CD4-positive, CD25-positive, alpha-beta regulatory T cell (primary cell): ENCODE data around the gene LRRK2. TPM values are rescaled to one million over a fixed set of nuclear protein-coding genes. Genes with fewer than 3 reads are reported as not detected.

Experiments
- ATAC-seq, 2 donors: fragments of 150-1000 bp; cut with Tn5 transposase; one replicate each; pipeline ENCODE4 v1.10.0; 2021; ENCODE audit warnings: low read depth in 2 of 2, moderate number of reproducible peaks in 2 of 2, moderate library complexity in 1 of 2
- DNase-seq, 3 donors: peaks; one replicate each; pipeline versions ENCODE4 v3.0.0 to v3.0.0-alpha.2; 2012 to 2022; ENCODE audit warnings: mixed read lengths in 1 of 3
- H3K27ac ChIP-seq: one replicate; pipeline ENCODE4 v1.7.0; 2013; ENCODE audit warnings: mild to moderate bottlenecking, low read length; ENCODE audit not compliant: insufficient read depth, poor library complexity, severe bottlenecking
- H3K27me3 ChIP-seq: one replicate; pipeline ENCODE4 v1.7.0; 2013; ENCODE audit warnings: low read length; ENCODE audit not compliant: control insufficient read depth, insufficient read depth
- H3K36me3 ChIP-seq: one replicate; pipeline ENCODE4 v1.7.0; 2013; ENCODE audit warnings: mild to moderate bottlenecking, low read length, moderate library complexity; ENCODE audit not compliant: control insufficient read depth, insufficient read depth
- H3K4me1 ChIP-seq: 2 replicates; pipeline ENCODE4 v1.7.0; 2013; ENCODE audit warnings: mild to moderate bottlenecking, low read length; ENCODE audit not compliant: insufficient read depth, control insufficient read depth, poor library complexity, severe bottlenecking
- H3K4me3 ChIP-seq: one replicate; pipeline ENCODE4 v1.7.0; 2013; ENCODE audit warnings: low read depth, mild to moderate bottlenecking, low read length, moderate library complexity
- H3K9me3 ChIP-seq, 2 experiments: 1 replicate in 1 of 2; 2 replicates in 1 of 2; pipeline ENCODE4 v1.7.0; 2013; ENCODE audit warnings: low read length in 2 of 2, mild to moderate bottlenecking in 1 of 2, moderate library complexity in 1 of 2; ENCODE audit not compliant: control insufficient read depth in 2 of 2
- H3K27ac Mint-ChIP-seq, 3 donors: one replicate each; pipeline ENCODE4 v1.8.0; 2020 to 2022; ENCODE audit warnings: mild to moderate bottlenecking in 3 of 3, mixed read lengths in 3 of 3, moderate library complexity in 2 of 3
- H3K27me3 Mint-ChIP-seq: one replicate; pipeline ENCODE4 v1.8.0; 2022; ENCODE audit warnings: mild to moderate bottlenecking, mixed read lengths
- H3K36me3 Mint-ChIP-seq: one replicate; pipeline ENCODE4 v1.8.0; 2020; ENCODE audit warnings: mixed read lengths
- H3K4me1 Mint-ChIP-seq, 4 donors: one replicate each; pipeline ENCODE4 v1.8.0; 2020 to 2022; ENCODE audit warnings: mixed read lengths in 4 of 4, mild to moderate bottlenecking in 1 of 4
- H3K4me3 Mint-ChIP-seq, 4 donors: one replicate each; pipeline ENCODE4 v1.8.0; 2020 to 2022; ENCODE audit warnings: mild to moderate bottlenecking in 4 of 4, mixed read lengths in 4 of 4, moderate library complexity in 3 of 4
- H3K9me3 Mint-ChIP-seq, 7 donors: one replicate each; pipeline ENCODE4 v1.8.0; 2020 to 2022; ENCODE audit warnings: mixed read lengths in 7 of 7, mild to moderate bottlenecking in 3 of 7, moderate library complexity in 2 of 7
- polyA plus RNA-seq, 4 donors: library from polyadenylated mRNA; unstranded; fragments of 300-500 nt; fragmentation: Illumina TruSeq; gene quantifications; one replicate each; pipeline ENCODE4 v1.2.3, GENCODE V29; 2021
- total RNA-seq: library from RNA; stranded (reverse); gene quantifications from one replicate; pipeline ENCODE4 v1.2.3, GENCODE V29; 2022

The LRRK2 gene
- total and polyA plus RNA-seq, 5 donors from 2014 or later = 0.15 to 0.44 TPM; not detected in 3

GRCh38 chr12:40216516-40217288, 8.1 kb upstream of the LRRK2 start:
- peaks cover 3% of the 10 kb centered on the region for H3K27me3 ChIP-seq
- no peak overlapping the region for H3K4me3 ChIP-seq
- DNase-seq (no peak), ATAC-seq (no peak)
- peaks cover 0 to 4% (median 3%) of the 10 kb centered on the region in 7 donors for H3K9me3 Mint-ChIP-seq
- H3K4me3 Mint-ChIP-seq = no peak overlapping the region
- no peaks in the 10 kb centered on the region for H3K4me1 Mint-ChIP-seq
- H3K36me3 Mint-ChIP-seq = no peaks in the 10 kb centered on the region
- H3K27me3 Mint-ChIP-seq = peaks cover 4% of the 10 kb centered on the region
- no peaks in the 10 kb centered on the region for H3K36me3 ChIP-seq
- no peak overlapping the region for H3K27ac Mint-ChIP-seq
- H3K27ac ChIP-seq = no peak overlapping the region
- no peaks in the 10 kb centered on the region for H3K9me3 ChIP-seq
- H3K4me1 ChIP-seq = no peaks in the 10 kb centered on the region

DNA sequence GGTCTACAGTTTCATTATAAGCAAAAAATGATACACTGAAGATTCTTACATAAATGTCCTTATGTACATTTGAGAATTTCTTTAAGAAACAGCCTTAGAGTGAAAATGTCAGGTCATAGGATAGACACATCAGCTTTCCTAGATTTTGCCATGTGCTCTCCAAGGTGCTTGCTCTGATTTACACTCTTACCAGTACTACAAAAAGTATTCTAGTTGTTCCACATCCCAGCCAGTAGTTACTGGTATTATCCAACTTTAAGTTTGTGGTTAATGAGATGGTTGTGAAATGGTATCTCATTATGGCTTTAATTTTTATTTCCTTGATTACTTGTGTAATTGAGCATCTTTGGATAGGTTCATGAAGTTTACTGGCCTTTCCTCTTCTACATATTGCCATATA, 5.0 kb upstream of the LRRK2 start:
- Histone ChIP-seq H3K4me1 (no peaks in the 10 kb centered on the region), H3K9me3 (no peaks in the 10 kb centered on the region), H3K27ac (no peak overlapping the region), H3K4me3 (no peak overlapping the region), H3K27me3 (peaks cover 3% of the 10 kb centered on the region), H3K36me3 (no peaks in the 10 kb centered on the region)
- no peak overlapping the region for H3K4me3 Mint-ChIP-seq
- no peaks in the 10 kb centered on the region for H3K36me3 Mint-ChIP-seq
- peaks cover 0 to 7% (median 3%) of the 10 kb centered on the region in 4 donors for H3K4me1 Mint-ChIP-seq
- H3K9me3 Mint-ChIP-seq = peaks cover 0 to 4% (median 0%) of the 10 kb centered on the region in 7 donors
- no peak overlapping the region for H3K27ac Mint-ChIP-seq
- peaks cover 17% of the 10 kb centered on the region for H3K27me3 Mint-ChIP-seq
- ATAC-seq (no peak), DNase-seq (no peak)

DNA sequence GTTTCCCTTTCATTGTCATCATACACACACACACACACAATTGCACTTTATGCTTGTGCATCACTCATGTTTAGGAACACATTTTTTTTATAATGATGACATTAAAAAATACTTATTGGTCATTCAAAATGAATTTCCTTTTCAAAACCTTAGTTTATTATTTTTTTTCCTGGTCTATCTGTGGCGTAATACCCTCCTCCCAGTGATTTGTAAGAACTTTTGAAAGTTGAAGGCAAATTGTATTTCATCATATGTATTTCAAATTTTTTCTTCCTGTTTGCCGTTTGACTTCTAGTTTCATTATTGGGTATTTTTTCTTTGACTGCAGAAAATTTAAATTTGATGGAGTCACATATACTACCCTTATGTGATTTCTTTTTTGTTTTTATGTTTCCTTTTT, 2.5 kb upstream of the LRRK2 start:
- ATAC-seq (no peak), DNase-seq (no peak)
- Mint-ChIP-seq H3K27ac (no peak overlapping the region), H3K27me3 (peaks cover 26% of the 10 kb centered on the region), H3K9me3 (peaks cover 0 to 5% (median 0%) of the 10 kb centered on the region in 7 donors), H3K4me1 (peaks cover 0 to 13% (median 5%) of the 10 kb centered on the region in 4 donors), H3K4me3 (no peak overlapping the region), H3K36me3 (no peaks in the 10 kb centered on the region)
- Histone ChIP-seq H3K4me3 (no peak overlapping the region), H3K27me3 (peaks cover 8% of the 10 kb centered on the region), H3K9me3 (no peaks in the 10 kb centered on the region), H3K27ac (no peak overlapping the region), H3K4me1 (no peaks in the 10 kb centered on the region), H3K36me3 (no peaks in the 10 kb centered on the region)

GRCh38 chr12:40223646-40224045, 1.2 kb upstream of the LRRK2 start:
- DNase-seq = no peak
- no peak for ATAC-seq
- Histone ChIP-seq H3K27ac (no peak overlapping the region), H3K9me3 (no peaks in the 10 kb centered on the region), H3K36me3 (no peaks in the 10 kb centered on the region), H3K4me3 (no peak overlapping the region), H3K4me1 (no peaks in the 10 kb centered on the region), H3K27me3 (peaks cover 8% of the 10 kb centered on the region)
- peaks cover 0 to 5% (median 3%) of the 10 kb centered on the region in 7 donors for H3K9me3 Mint-ChIP-seq
- peak overlapping the region in 3 of 4 donors; percentile 30 to 69 (median 52) for H3K4me3 Mint-ChIP-seq
- H3K4me1 Mint-ChIP-seq = peaks cover 0 to 13% (median 5%) of the 10 kb centered on the region in 4 donors
- no peaks in the 10 kb centered on the region for H3K36me3 Mint-ChIP-seq
- H3K27ac Mint-ChIP-seq = peak overlapping the region in 2 of 3 donors; percentile 44 to 56
- H3K27me3 Mint-ChIP-seq = peaks cover 40% of the 10 kb centered on the region

- H3K27ac ChIP-seq = no peak overlapping the region
- H3K4me1 ChIP-seq = no peaks in the 10 kb centered on the region
- Mint-ChIP-seq H3K4me3 (peak overlapping the region in 3 of 4 donors; percentile 54 to 69 (median 61)), H3K36me3 (no peaks in the 10 kb centered on the region), H3K9me3 (peaks cover 0 to 5% (median 3%) of the 10 kb centered on the region in 7 donors), H3K27me3 (peaks cover 43% of the 10 kb centered on the region), H3K27ac (peak overlapping the region in 1 of 3 donors; percentile 34), H3K4me1 (peaks cover 0 to 13% (median 5%) of the 10 kb centered on the region in 4 donors)
- no peaks in the 10 kb centered on the region for H3K36me3 ChIP-seq
- ATAC-seq (no peak), DNase-seq (no peak)
- peaks cover 8% of the 10 kb centered on the region for H3K27me3 ChIP-seq
- H3K9me3 ChIP-seq = no peaks in the 10 kb centered on the region
- H3K4me3 ChIP-seq = no peak overlapping the region
Measured at GRCh38 chr12:40225337-40225983, 663 bp downstream of the LRRK2 start.

DNA sequence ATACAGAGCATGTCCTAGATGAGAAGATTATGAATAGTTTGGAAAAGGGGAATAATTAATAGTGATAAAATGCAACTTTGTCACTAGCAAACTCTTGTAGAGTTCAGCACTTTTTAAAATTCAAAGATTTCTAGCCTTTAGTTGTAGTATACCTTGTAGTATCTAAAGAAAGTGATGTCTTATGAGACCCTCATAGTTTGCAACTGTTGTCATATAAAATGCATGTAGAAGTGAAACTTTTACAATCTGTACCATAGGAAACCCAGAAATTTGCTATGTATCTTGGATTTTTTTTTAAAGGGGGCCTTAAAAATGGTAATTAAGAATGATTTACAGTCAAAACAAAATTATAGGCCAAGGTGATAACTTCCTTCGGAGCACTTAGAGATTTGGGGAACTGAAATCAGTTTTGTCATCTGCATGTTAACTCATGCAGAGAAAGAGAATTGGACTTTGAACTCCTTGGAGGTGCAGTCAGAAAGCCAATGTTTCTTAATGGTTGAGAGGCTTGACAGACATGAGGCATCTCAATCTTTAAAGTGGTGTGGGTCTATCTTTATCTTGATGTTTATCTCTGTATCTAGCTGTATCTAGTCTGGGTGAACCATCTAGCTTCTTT, 1.3 kb downstream of the LRRK2 start:
- DNase-seq (no peak), ATAC-seq (peak in 1 of 2 donors; percentile 26)
- H3K36me3 Mint-ChIP-seq = no peaks in the 10 kb centered on the region
- Histone ChIP-seq H3K4me1 (no peaks in the 10 kb centered on the region), H3K9me3 (no peaks in the 10 kb centered on the region), H3K27ac (no peak overlapping the region), H3K4me3 (no peak overlapping the region), H3K36me3 (no peaks in the 10 kb centered on the region), H3K27me3 (peaks cover 8% of the 10 kb centered on the region)
- no peak overlapping the region for H3K4me3 Mint-ChIP-seq
- no peak overlapping the region for H3K27ac Mint-ChIP-seq
- peaks cover 45% of the 10 kb centered on the region for H3K27me3 Mint-ChIP-seq
- H3K4me1 Mint-ChIP-seq = peaks cover 0 to 13% (median 5%) of the 10 kb centered on the region in 4 donors
- peaks cover 0 to 5% (median 3%) of the 10 kb centered on the region in 7 donors for H3K9me3 Mint-ChIP-seq

DNA sequence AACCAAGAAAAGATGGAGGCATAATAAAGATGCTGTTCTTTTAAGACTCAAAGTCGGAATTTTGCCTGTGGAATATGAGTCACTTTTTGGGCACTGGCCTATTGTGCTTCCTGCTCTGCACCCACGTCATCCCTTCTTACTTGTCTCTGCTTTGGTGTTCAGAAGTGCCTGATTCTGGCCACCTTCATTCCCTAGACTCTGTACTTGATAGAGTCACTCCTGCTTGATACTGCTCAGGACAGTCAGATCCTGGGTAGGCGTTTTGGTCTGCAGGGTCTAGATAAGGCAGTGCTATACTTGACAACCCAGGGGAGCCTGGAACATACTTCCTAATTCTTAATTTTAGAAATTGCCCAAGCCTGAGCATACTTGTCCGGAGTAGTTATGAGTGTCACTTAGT, 1.9 kb downstream of the LRRK2 start:
- Histone ChIP-seq H3K4me1 (no peaks in the 10 kb centered on the region), H3K27ac (no peak overlapping the region), H3K27me3 (peaks cover 8% of the 10 kb centered on the region), H3K4me3 (no peak overlapping the region), H3K9me3 (no peaks in the 10 kb centered on the region), H3K36me3 (no peaks in the 10 kb centered on the region)
- Mint-ChIP-seq H3K4me1 (peaks cover 0 to 13% (median 5%) of the 10 kb centered on the region in 4 donors), H3K4me3 (no peak overlapping the region), H3K9me3 (peaks cover 0 to 5% (median 3%) of the 10 kb centered on the region in 7 donors), H3K27me3 (peaks cover 45% of the 10 kb centered on the region), H3K36me3 (no peaks in the 10 kb centered on the region), H3K27ac (no peak overlapping the region)
- DNase-seq (no peak), ATAC-seq (no peak)
